Right atrium auricular region (tissue), 2 donors: ENCODE measurements around the gene SNAPC4. TPM values are rescaled to one million over a fixed set of nuclear protein-coding genes. Genes with fewer than 3 reads are reported as not detected.

Experiments
- DNase-seq: peaks from one replicate; pipeline ENCODE4 v3.0.0-alpha.2; 2019; ENCODE audit warnings: low spot score
- H3K27ac ChIP-seq, 2 donors: fragments of 200-600 bp; sonication (generic); 1 replicate in 1 of 2; 2 replicates in 1 of 2; pipeline ENCODE4 v1.5.1; 2016 to 2019
- H3K27me3 ChIP-seq, 2 donors: fragments of 200-600 bp; sonication (generic); one replicate each; pipeline versions ENCODE4 v1.5.1 to v1.6.0; 2017 to 2019
- H3K36me3 ChIP-seq: fragments of 200-600 bp; sonication (generic); one replicate; pipeline ENCODE4 v1.5.1; 2016
- H3K4me1 ChIP-seq, 2 donors: fragments of 200-600 bp; sonication (generic); one replicate each; pipeline versions ENCODE4 v1.5.1 to v1.6.0; 2017 to 2019
- H3K4me3 ChIP-seq, 2 donors: fragments of 200-600 bp; sonication (generic); 1 replicate in 1 of 2; 2 replicates in 1 of 2; pipeline ENCODE4 v1.5.1; 2017 to 2019; ENCODE audit warnings: mild to moderate bottlenecking in 1 of 2, moderate library complexity in 1 of 2
- H3K9me3 ChIP-seq, 2 donors: fragments of 200-600 bp; sonication (generic); one replicate each; pipeline ENCODE4 v1.5.1; 2019
- CTCF ChIP-seq, 2 donors: fragments of 200-600 bp; sonication (generic); IDR thresholded peaks; one replicate each; pipeline ENCODE4 v1.5.1; 2019; ENCODE audit warnings: antibody characterized with exemption in 2 of 2
- total RNA-seq, 2 donors: library from RNA; depleted of rRNA; stranded (reverse); fragments of >200 nt; gene quantifications; one replicate each; pipeline ENCODE4 v1.1.0, GENCODE V29; 2016

SNAPC4 gene
- total RNA-seq, 2 donors from 2014 or later: 2.5 to 4.4 TPM

DNA sequence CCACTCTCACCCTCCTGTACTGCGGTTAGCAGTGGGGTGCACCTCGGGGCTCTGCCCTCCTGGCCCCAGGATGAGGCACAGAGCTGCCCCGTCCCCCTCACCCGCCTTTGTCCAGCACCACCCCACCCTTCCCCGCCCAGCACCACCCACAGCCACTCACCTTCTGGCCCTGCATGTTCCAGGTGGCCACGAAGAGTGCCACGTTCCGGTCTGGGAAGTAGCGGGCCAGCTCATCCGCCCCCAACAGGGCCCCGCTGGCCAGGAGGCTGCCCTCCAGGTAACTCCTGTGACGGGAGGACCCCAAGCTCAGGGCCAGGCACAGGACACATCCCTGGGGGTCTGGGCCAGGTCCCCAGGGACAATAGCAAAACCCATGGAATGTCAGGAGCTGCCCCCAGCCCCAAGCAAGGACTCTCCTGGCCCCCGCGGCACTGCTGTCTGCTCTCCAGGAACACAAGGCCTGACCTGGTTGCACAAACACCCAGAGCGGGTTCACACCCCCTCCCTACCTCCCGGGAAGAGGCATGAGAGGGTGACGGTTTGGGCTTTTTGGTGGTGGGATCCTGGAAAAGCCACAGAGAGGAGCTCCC lies 34.7 kb upstream of the SNAPC4 start:
- no peak overlapping the region for H3K4me3 ChIP-seq
- H3K4me1 ChIP-seq: peaks cover 0 to 28% of the 10 kb centered on the region in 2 donors
- peaks cover 9% of the 10 kb centered on the region for H3K36me3 ChIP-seq
- no peaks in the 10 kb centered on the region for H3K27me3 ChIP-seq
- no peaks in the 10 kb centered on the region for H3K9me3 ChIP-seq
- H3K27ac ChIP-seq: no peak overlapping the region
- no peak for DNase-seq
- no peak for TF ChIP-seq CTCF (IDR thresholded peaks at IDR 0.05)

DNA sequence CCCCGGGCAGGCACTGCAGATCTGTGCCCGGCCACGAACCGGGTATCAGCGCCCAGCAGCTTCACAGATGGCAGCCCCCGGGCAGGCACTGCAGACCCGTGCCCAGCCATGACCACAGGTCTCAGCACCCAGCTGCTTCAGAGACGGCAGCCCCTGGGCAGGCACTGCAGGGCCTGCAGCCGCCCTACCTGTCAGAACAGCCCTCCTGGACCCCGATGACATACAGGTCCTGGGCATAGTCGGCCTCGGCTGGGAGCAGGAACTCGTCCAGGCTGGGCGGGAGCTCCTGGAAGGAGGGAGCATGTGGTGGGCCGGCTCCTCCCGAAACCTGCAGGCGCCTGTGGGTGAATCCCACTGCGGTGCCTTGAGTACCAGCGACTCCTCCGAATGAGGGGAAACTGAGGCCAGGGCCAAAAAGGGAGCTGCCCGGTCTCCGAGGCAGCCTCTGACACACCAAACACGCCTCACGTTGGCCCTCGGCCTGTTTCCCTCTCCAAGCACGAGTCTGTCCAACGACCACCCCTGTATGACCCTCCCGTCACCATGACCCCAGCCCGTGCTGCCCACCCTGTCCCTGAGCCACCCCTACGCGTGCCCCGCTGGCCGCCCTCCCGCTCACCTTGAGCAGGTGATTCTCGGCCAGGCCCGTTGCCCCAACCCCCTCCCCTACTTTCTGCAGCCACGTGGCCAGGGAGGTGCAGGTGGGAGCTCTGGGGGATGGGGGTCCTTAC lies 34.0 kb upstream of the SNAPC4 start:
- Histone ChIP-seq H3K4me1 (peaks cover 0 to 28% of the 10 kb centered on the region in 2 donors), H3K9me3 (no peaks in the 10 kb centered on the region), H3K4me3 (no peak overlapping the region), H3K27me3 (no peaks in the 10 kb centered on the region), H3K27ac (no peak overlapping the region), H3K36me3 (peaks cover 15% of the 10 kb centered on the region)
- no peak for TF ChIP-seq CTCF (IDR thresholded peaks at IDR 0.05)
- DNase-seq: no peak

- no peak for TF ChIP-seq CTCF (IDR thresholded peaks at IDR 0.05)
- no peak overlapping the region for H3K27ac ChIP-seq
- no peaks in the 10 kb centered on the region for H3K27me3 ChIP-seq
- H3K36me3 ChIP-seq: peaks cover 21% of the 10 kb centered on the region
- DNase-seq: no peak
- no peaks in the 10 kb centered on the region for H3K9me3 ChIP-seq
- H3K4me1 ChIP-seq: peaks cover 0 to 20% of the 10 kb centered on the region in 2 donors
- H3K4me3 ChIP-seq: no peak overlapping the region
Measured at GRCh38 chr9:136433043-136433715, 33.2 kb upstream of the SNAPC4 start.

DNA sequence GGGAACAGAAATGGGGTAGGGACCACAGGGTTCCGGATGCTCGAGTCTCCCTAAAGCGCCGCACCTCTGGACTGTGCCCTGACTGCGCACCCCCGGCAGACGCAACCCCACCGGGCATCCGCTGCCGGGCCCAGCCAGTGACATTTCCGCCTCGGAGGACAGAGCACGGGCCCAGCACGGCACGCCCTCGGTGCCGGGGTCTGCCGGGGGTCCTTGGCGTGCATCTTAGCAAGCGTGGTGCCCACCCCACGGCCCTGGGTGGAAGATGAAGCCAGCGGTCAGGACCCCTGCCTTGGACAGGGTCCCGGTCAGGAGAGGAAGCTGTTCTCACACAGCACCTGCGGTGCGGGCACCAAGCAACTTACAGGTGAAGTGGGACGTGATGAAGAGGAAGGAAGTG lies 32.6 kb upstream of the SNAPC4 start:
- peaks cover 0 to 14% of the 10 kb centered on the region in 2 donors for H3K4me1 ChIP-seq
- H3K27me3 ChIP-seq: no peaks in the 10 kb centered on the region
- no peak for DNase-seq
- H3K36me3 ChIP-seq: peaks cover 21% of the 10 kb centered on the region
- no peak overlapping the region for H3K27ac ChIP-seq
- TF ChIP-seq CTCF (IDR thresholded peaks at IDR 0.05): no peak
- H3K4me3 ChIP-seq: no peak overlapping the region
- no peaks in the 10 kb centered on the region for H3K9me3 ChIP-seq

GRCh38 chr9:136431782-136432350 lies 31.9 kb upstream of the SNAPC4 start:
- peaks cover 0 to 7% of the 10 kb centered on the region in 2 donors for H3K4me1 ChIP-seq
- no peaks in the 10 kb centered on the region for H3K27me3 ChIP-seq
- TF ChIP-seq CTCF (IDR thresholded peaks at IDR 0.05): no peak
- no peak for DNase-seq
- H3K4me3 ChIP-seq: no peak overlapping the region
- peaks cover 21% of the 10 kb centered on the region for H3K36me3 ChIP-seq
- no peaks in the 10 kb centered on the region for H3K9me3 ChIP-seq
- H3K27ac ChIP-seq: no peak overlapping the region
